Measurements from ENCODE around the gene SPIN2B. TPM values are rescaled to one million over a fixed set of nuclear protein-coding genes. Genes with fewer than 3 reads are reported as not detected.

SPIN2B gene
- total and polyA plus RNA-seq, 4 donors = 3.1 to 7.3 (median 3.8) TPM

DNA sequence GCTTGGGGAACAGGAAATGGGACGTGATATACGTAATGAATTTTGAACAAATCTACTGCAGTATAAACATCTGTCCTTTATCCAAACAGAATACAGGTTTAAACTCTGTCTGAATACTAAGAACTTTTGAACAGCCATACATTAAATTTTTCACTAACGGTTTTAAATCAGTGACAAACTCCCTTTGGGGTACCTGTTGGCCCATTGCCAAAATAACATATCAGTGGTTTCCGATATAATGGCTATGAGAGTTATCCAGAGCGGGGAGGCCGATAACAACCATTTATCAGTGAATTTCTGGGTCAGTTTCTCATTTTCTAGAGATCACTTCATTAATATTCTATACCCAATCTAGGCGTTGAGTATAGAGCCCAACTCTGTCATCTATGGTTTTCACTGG is 10.7 kb upstream of the SPIN2B start:
- Histone ChIP-seq H3K4me1 (ENCODE audit: control insufficient read depth in 4 of 4, insufficient read depth in 4 of 4, low read length in 3 of 4) (no peaks in the 10 kb centered on the region), H3K36me3 (ENCODE audit: control insufficient read depth in 4 of 4, insufficient read depth in 3 of 4, low read depth in 1 of 4, low read length in 3 of 4) (no peaks in the 10 kb centered on the region), H3K4me3 (ENCODE audit: low read depth in 1 of 3, low read length in 3 of 3) (no peak overlapping the region), H3K9ac (ENCODE audit: low read depth in 1 of 2, low read length in 2 of 2) (no peak overlapping the region), H3K27me3 (ENCODE audit: control insufficient read depth in 4 of 4, insufficient read depth in 4 of 4, low read length in 3 of 4) (no peaks in the 10 kb centered on the region), H3K27ac (ENCODE audit: low read depth in 1 of 2, low read length in 2 of 2) (no peak overlapping the region), H3K9me3 (ENCODE audit: control insufficient read depth in 4 of 4, low read length in 3 of 4) (no peaks in the 10 kb centered on the region)
- WGBS = 91% methylated on average over 7 of the region's 7 CpGs
- DNase-seq (ENCODE audit: low spot score) = no peak
- TF ChIP-seq HNF4A (conservative IDR thresholded peaks at IDR 0.05) = no peak
- no peak for TF ChIP-seq FOXA1 (IDR thresholded peaks at IDR 0.05)
- no peak for TF ChIP-seq HNF4G (IDR thresholded peaks at IDR 0.05)
- TF ChIP-seq, protein P1, sequence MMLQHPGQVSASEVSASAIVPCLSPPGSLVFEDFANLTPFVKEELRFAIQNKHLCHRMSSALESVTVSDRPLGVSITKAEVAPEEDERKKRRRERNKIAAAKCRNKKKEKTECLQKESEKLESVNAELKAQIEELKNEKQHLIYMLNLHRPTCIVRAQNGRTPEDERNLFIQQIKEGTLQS (IDR thresholded peaks at IDR 0.05) = no peak
- TF ChIP-seq, protein P2, sequence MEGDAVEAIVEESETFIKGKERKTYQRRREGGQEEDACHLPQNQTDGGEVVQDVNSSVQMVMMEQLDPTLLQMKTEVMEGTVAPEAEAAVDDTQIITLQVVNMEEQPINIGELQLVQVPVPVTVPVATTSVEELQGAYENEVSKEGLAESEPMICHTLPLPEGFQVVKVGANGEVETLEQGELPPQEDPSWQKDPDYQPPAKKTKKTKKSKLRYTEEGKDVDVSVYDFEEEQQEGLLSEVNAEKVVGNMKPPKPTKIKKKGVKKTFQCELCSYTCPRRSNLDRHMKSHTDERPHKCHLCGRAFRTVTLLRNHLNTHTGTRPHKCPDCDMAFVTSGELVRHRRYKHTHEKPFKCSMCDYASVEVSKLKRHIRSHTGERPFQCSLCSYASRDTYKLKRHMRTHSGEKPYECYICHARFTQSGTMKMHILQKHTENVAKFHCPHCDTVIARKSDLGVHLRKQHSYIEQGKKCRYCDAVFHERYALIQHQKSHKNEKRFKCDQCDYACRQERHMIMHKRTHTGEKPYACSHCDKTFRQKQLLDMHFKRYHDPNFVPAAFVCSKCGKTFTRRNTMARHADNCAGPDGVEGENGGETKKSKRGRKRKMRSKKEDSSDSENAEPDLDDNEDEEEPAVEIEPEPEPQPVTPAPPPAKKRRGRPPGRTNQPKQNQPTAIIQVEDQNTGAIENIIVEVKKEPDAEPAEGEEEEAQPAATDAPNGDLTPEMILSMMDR (IDR thresholded peaks at IDR 0.05; ENCODE audit: low read depth, low read length, missing input control) = no peak
- TF ChIP-seq GABPA (IDR thresholded peaks at IDR 0.05 in 1 of 2, conservative IDR thresholded peaks at IDR 0.05 in 1 of 2) = no peak
- TF ChIP-seq, protein P3, sequence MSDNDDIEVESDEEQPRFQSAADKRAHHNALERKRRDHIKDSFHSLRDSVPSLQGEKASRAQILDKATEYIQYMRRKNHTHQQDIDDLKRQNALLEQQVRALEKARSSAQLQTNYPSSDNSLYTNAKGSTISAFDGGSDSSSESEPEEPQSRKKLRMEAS (IDR thresholded peaks at IDR 0.05) = no peak
- no peak for TF ChIP-seq RAD21 (IDR thresholded peaks at IDR 0.05)
- TF ChIP-seq, protein P4, sequence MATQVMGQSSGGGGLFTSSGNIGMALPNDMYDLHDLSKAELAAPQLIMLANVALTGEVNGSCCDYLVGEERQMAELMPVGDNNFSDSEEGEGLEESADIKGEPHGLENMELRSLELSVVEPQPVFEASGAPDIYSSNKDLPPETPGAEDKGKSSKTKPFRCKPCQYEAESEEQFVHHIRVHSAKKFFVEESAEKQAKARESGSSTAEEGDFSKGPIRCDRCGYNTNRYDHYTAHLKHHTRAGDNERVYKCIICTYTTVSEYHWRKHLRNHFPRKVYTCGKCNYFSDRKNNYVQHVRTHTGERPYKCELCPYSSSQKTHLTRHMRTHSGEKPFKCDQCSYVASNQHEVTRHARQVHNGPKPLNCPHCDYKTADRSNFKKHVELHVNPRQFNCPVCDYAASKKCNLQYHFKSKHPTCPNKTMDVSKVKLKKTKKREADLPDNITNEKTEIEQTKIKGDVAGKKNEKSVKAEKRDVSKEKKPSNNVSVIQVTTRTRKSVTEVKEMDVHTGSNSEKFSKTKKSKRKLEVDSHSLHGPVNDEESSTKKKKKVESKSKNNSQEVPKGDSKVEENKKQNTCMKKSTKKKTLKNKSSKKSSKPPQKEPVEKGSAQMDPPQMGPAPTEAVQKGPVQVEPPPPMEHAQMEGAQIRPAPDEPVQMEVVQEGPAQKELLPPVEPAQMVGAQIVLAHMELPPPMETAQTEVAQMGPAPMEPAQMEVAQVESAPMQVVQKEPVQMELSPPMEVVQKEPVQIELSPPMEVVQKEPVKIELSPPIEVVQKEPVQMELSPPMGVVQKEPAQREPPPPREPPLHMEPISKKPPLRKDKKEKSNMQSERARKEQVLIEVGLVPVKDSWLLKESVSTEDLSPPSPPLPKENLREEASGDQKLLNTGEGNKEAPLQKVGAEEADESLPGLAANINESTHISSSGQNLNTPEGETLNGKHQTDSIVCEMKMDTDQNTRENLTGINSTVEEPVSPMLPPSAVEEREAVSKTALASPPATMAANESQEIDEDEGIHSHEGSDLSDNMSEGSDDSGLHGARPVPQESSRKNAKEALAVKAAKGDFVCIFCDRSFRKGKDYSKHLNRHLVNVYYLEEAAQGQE (IDR thresholded peaks at IDR 0.05) = no peak
- no peak for TF ChIP-seq NR2F2 (IDR thresholded peaks at IDR 0.05)
- TF ChIP-seq FOXA2 (IDR thresholded peaks at IDR 0.05) = no peak
- TF ChIP-seq, protein P5, sequence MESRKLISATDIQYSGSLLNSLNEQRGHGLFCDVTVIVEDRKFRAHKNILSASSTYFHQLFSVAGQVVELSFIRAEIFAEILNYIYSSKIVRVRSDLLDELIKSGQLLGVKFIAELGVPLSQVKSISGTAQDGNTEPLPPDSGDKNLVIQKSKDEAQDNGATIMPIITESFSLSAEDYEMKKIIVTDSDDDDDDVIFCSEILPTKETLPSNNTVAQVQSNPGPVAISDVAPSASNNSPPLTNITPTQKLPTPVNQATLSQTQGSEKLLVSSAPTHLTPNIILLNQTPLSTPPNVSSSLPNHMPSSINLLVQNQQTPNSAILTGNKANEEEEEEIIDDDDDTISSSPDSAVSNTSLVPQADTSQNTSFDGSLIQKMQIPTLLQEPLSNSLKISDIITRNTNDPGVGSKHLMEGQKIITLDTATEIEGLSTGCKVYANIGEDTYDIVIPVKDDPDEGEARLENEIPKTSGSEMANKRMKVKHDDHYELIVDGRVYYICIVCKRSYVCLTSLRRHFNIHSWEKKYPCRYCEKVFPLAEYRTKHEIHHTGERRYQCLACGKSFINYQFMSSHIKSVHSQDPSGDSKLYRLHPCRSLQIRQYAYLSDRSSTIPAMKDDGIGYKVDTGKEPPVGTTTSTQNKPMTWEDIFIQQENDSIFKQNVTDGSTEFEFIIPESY (IDR thresholded peaks at IDR 0.05) = no peak
- no peak for TF ChIP-seq JUND (IDR thresholded peaks at IDR 0.05)
- no peak for TF ChIP-seq SP1 (IDR thresholded peaks at IDR 0.05)
- no peak for TF ChIP-seq YY1 (IDR thresholded peaks at IDR 0.05)
- TF ChIP-seq TAF1 (conservative IDR thresholded peaks at IDR 0.05) = no peak
- TF ChIP-seq EGR1 (IDR thresholded peaks at IDR 0.05; ENCODE audit: low read depth in 2 of 2) = no peak

All from liver (tissue), 9 donors.